Dendritic cell treated with granulocyte-macrophage colony-stimulating factor and Interleukin-4, amounts not matched to agents 40 ng/mL and 50 ng/mL, for 4 days (primary cell): ENCODE results near the gene LMF1.

Source experiments
- H3K27ac Mint-ChIP-seq: one replicate; pipeline ENCODE4 v1.8.0; 2022; ENCODE audit warnings: mild to moderate bottlenecking, mixed read lengths
- H3K27me3 Mint-ChIP-seq: one replicate; pipeline ENCODE4 v1.8.0; 2022; ENCODE audit warnings: mild to moderate bottlenecking, mixed read lengths
- H3K36me3 Mint-ChIP-seq: one replicate; pipeline ENCODE4 v1.8.0; 2022; ENCODE audit warnings: low read depth, mixed read lengths
- H3K4me1 Mint-ChIP-seq: one replicate; pipeline ENCODE4 v1.8.0; 2022; ENCODE audit warnings: low read depth, mixed read lengths
- H3K4me3 Mint-ChIP-seq: one replicate; pipeline ENCODE4 v1.8.0; 2022; ENCODE audit warnings: mild to moderate bottlenecking, moderate library complexity, mixed read lengths
- H3K9me3 Mint-ChIP-seq: one replicate; pipeline ENCODE4 v1.8.0; 2022; ENCODE audit warnings: mixed read lengths
- intact Hi-C: fragments of 100-400 bp; cut with micrococcal nuclease; formaldehyde crosslinking; loops from one replicate; pipeline ENCODE4 v1.15.0; 2022

Gene LMF1

DNA sequence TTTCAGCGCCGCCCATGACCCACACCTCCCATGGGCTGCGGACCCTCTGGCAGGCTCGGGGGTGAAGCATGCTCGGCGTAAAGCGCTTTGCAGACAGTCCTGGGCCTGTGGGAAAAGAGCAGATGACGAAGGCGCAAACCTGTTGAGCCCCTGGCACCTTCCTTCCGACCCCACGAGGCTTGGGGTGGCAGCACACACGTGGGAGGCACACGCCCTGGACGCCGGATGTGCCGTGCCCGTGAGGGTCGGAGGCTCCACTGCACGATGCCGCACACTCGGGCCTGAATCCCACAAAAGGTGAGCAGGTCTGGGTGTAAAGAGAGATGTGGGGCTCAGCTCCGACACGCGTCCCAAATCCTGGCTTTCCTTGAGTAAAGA lies 71.1 kb downstream of the LMF1 start:
- Mint-ChIP-seq H3K9me3 (peaks cover 2% of the 10 kb centered on the region), H3K4me1 (no peaks in the 10 kb centered on the region), H3K4me3 (no peak overlapping the region), H3K36me3 (peaks cover 6% of the 10 kb centered on the region), H3K27ac (no peak overlapping the region), H3K27me3 (no peaks in the 10 kb centered on the region)
- intact Hi-C loops = no loop called here

DNA sequence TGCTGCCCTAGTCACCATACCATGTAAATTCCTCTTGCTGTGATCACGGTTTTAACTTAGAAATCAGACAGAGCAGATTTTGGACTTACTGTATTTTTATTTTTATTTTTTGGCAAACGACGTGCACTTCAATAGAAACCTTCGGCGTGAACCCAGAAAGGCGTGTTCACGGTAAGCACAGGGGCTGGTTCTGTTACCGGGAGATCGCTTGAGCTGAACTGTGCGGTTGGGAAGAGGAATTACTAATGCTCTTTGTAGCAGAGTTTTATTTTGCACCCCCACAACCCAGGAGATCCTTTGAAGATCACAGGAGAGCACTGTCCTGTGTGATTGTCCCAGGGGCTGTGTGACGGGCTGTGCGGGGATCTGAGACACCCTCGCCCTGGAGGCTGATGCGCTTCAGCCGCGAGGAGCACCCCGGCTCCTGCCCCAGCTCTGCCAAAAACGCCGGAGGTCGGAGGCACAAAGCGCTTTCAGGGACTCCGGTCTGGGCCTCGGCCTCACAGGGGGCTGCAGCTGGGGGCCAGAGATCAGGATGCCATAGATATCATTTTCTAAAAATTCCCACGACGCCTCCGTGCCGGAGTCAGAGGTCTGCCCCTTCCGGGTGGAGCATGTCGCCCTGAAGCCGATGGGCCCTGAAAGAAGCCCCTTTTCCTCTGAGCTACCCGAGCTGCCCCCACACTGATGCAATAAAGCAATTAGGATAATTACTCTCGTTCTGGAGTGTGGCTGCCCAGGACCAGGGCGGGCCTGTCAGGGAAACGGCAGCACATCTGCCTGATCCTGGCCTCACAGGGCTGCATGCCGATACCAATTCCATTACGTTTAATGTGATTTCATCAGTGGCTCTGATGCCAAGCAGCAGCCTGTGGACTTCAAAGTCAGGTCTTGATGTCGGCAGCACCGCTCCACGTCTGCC lies 71.8 kb downstream of the LMF1 start:
- intact Hi-C loops = no loop called here
- Mint-ChIP-seq H3K36me3 (peaks cover 6% of the 10 kb centered on the region), H3K4me3 (no peak overlapping the region), H3K27ac (no peak overlapping the region), H3K27me3 (no peaks in the 10 kb centered on the region), H3K4me1 (no peaks in the 10 kb centered on the region), H3K9me3 (no peaks in the 10 kb centered on the region)

DNA sequence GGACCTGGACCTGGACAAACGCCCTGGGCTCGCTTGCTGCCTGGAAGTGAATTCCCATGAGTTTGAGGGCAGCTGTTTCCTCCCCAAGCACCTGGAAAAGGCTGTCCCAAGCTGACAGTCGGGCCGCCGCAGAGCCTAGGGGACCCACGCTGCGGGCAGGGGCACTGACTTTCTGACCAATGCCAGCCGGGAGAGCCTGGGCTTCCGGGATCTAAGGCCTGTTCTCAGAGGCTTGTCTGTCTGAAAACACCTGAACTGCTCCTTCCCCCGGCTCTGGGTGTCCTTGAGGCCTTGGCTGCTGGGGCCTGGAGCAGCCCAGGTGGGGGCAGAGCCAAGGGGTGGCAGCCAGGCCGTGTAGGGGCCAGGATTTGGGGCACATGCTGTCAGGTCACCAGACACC lies 72.6 kb downstream of the LMF1 start:
- no peaks in the 10 kb centered on the region for H3K4me1 Mint-ChIP-seq
- no peaks in the 10 kb centered on the region for H3K27me3 Mint-ChIP-seq
- H3K9me3 Mint-ChIP-seq = no peaks in the 10 kb centered on the region
- intact Hi-C loops = no loop called here
- peaks cover 6% of the 10 kb centered on the region for H3K36me3 Mint-ChIP-seq
- H3K27ac Mint-ChIP-seq = no peak overlapping the region
- H3K4me3 Mint-ChIP-seq = no peak overlapping the region

DNA sequence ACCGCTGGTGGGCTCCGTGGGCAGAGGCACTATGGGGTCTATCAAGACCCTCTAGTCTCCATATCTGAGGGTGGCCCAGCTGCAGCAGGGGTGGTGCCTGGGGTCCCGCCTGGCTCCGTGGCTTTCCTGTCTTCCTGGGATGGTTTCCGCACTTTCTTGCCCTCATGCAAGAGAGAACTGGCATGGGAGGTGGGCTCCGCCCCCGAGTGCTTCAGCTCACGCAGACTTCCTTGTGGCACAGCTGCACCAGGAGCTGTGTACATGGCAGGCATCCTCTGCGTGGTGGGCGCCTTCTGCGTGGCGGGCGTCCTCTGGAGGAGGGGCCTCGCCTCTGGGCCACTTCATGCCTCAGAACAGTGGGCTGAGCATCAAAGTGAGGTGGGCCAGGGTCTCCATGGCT lies 73.1 kb downstream of the LMF1 start:
- Mint-ChIP-seq H3K4me1 (no peaks in the 10 kb centered on the region), H3K4me3 (no peak overlapping the region), H3K36me3 (peaks cover 6% of the 10 kb centered on the region), H3K27me3 (no peaks in the 10 kb centered on the region), H3K27ac (no peak overlapping the region), H3K9me3 (no peaks in the 10 kb centered on the region)
- intact Hi-C loops = no loop called here

DNA sequence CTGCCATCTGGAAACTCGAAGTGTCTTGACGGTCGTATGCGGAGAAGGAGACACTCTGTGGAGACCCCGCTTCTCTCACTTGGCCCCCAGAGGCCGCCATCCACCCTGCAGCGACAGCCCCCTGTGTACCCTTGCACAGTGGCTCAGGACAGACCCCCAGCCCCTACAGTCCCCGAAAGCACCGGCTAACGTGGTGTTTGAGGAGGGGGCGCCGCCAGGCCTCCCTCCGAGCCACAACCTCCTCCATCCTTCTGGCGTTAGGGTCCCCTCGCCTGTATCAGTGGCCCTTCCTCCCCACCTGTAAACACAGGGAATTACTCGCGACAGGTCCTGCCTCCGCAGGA lies 73.6 kb downstream of the LMF1 start:
- no peaks in the 10 kb centered on the region for H3K4me1 Mint-ChIP-seq
- no peak overlapping the region for H3K4me3 Mint-ChIP-seq
- H3K27me3 Mint-ChIP-seq = no peaks in the 10 kb centered on the region
- H3K9me3 Mint-ChIP-seq = no peaks in the 10 kb centered on the region
- H3K27ac Mint-ChIP-seq = no peak overlapping the region
- intact Hi-C loops = no loop called here
- peaks cover 8% of the 10 kb centered on the region for H3K36me3 Mint-ChIP-seq

DNA sequence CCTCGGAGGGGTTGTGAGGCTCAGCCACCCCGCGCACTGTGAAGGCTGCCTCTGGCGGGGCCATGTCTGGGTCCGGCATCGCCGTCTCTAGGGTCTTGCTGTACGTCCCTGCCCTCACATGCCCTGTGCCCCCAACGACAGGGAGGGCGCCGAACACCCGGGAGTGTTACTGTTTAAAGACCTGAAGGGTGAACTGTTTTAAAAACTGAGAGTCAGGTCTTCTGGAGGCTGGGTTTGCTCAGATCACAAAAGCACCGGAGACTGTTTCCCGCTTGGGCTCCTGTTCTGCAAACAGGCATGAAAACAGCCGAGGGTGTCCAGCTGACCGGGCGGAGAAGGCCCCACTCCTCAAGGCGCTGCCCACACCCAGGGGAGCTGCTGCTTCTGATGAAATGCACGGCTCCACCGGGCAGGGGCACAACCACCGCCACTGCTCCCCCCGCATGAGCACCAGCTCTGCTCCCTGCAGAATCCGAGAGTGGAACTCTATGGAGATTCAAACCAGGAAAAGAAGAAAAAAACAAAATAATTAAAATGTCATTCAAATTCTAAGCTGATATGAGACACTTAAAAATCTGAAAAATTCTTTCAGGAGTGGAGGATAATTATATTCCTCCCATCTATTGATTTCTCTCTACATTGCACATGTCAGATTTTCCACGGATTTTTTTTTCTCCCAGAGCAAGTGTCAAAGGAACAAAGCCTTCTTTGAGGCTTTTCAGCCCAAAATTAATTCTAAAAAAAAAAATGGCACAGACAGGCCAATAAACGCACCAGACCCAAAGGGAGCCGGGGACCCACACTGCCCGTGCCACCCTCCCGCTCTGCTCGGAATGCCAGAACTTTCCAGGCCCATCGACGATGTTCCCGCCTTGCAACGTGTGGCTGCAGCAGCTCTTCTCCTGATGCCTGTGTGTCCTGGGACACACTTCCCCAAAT lies 74.3 kb downstream of the LMF1 start:
- intact Hi-C loops = no loop called here
- no peaks in the 10 kb centered on the region for H3K27me3 Mint-ChIP-seq

DNA sequence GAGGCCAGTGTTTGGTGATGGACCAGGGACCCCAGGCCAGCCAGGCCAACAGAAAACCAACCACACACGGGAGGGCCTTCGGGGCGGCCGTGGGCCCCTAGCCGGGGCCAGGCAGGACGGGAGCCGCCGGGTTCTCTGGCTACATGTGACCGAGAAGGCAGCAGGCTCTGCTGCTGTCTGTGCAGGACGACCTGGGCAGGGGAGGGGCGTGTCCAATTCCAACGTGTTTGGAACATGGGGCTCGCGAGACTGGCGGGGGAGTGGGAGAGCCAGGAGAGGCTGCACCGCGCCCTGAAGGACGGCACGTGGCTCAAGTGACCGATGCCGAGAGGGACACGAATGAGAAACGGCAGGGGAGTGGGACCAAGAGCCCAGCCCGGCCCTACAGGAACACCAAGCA lies 75.4 kb downstream of the LMF1 start:
- intact Hi-C loops = no loop called here
- Mint-ChIP-seq H3K27me3 (no peaks in the 10 kb centered on the region), H3K4me3 (no peak overlapping the region), H3K27ac (no peak overlapping the region), H3K4me1 (no peaks in the 10 kb centered on the region), H3K36me3 (peaks cover 22% of the 10 kb centered on the region), H3K9me3 (no peaks in the 10 kb centered on the region)

More for the DNA sequence above, 74.3 kb downstream of the LMF1 start:
- Mint-ChIP-seq H3K9me3 (no peaks in the 10 kb centered on the region), H3K4me1 (no peaks in the 10 kb centered on the region), H3K27ac (no peak overlapping the region), H3K4me3 (no peak overlapping the region), H3K36me3 (peaks cover 14% of the 10 kb centered on the region)

DNA sequence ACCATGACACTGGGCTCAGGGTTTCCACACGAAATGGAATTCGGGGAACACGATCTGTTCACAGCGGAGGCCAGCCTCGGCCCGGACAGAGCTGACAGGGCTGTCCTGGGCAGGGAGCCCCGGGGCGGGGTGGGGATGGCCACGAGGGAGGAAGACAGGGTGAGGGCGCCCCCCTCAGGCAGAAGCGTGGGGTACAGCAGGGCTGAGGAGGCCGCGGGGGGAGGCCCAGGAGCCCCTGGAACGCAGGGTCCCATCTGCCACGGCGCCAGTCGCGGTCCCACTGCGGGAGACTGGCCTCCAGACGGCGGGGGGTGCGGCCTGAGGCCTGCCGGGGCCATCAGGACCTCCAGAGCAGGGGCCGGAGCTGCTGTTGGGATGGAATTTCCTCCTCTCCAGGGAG lies 75.9 kb downstream of the LMF1 start:
- Mint-ChIP-seq H3K27me3 (no peaks in the 10 kb centered on the region), H3K4me1 (no peaks in the 10 kb centered on the region), H3K9me3 (no peaks in the 10 kb centered on the region), H3K36me3 (peaks cover 22% of the 10 kb centered on the region), H3K4me3 (no peak overlapping the region), H3K27ac (no peak overlapping the region)
- intact Hi-C loops = no loop called here

DNA sequence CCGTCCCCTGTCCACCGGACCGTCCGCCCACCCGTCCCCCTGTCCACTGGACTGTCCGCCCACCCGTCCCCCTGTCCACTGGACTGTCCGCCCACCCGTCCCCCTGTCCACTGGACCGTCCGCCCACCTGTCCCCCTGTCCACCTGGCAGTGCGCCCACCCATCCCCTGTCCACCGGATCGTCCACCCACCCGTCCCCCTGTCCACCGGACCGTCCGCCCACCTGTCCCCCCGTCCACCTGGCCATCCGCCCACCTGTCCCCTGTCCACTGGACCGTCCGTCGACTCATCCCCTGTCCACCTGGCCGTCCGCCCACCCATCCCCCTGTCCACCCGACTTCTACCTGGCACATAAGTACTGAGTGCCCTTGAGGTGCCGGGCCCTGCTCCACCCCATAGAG lies 76.6 kb downstream of the LMF1 start:
- no peaks in the 10 kb centered on the region for H3K27me3 Mint-ChIP-seq
- intact Hi-C loops = no loop called here
- peaks cover 18% of the 10 kb centered on the region for H3K36me3 Mint-ChIP-seq
- H3K4me3 Mint-ChIP-seq = no peak overlapping the region
- H3K9me3 Mint-ChIP-seq = no peaks in the 10 kb centered on the region
- H3K4me1 Mint-ChIP-seq = no peaks in the 10 kb centered on the region
- H3K27ac Mint-ChIP-seq = no peak overlapping the region

DNA sequence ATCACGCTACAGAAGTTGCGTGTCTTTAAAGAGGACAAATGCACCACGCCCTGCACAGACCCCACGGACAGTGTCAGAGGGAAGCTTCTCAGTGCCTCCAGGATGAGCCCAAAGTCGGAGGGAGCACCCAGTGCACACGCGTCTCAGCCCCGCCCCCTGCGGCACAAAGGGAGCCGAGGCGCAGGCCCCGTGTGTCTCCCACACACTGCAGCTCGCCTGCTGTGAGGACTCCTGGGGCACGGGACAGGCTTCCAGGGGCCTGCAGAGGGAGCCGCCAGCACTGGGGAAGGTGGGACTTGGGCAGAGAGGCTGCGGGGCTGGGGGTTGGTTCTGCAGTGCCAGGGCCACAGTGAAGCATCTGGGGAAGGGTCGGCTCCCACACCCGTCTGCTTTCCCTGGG lies 77.4 kb downstream of the LMF1 start:
- no peaks in the 10 kb centered on the region for H3K27me3 Mint-ChIP-seq
- no peak overlapping the region for H3K27ac Mint-ChIP-seq
- H3K4me1 Mint-ChIP-seq = no peaks in the 10 kb centered on the region
- intact Hi-C loops = no loop called here
- no peaks in the 10 kb centered on the region for H3K9me3 Mint-ChIP-seq
- H3K4me3 Mint-ChIP-seq = no peak overlapping the region
- peaks cover 25% of the 10 kb centered on the region for H3K36me3 Mint-ChIP-seq

DNA sequence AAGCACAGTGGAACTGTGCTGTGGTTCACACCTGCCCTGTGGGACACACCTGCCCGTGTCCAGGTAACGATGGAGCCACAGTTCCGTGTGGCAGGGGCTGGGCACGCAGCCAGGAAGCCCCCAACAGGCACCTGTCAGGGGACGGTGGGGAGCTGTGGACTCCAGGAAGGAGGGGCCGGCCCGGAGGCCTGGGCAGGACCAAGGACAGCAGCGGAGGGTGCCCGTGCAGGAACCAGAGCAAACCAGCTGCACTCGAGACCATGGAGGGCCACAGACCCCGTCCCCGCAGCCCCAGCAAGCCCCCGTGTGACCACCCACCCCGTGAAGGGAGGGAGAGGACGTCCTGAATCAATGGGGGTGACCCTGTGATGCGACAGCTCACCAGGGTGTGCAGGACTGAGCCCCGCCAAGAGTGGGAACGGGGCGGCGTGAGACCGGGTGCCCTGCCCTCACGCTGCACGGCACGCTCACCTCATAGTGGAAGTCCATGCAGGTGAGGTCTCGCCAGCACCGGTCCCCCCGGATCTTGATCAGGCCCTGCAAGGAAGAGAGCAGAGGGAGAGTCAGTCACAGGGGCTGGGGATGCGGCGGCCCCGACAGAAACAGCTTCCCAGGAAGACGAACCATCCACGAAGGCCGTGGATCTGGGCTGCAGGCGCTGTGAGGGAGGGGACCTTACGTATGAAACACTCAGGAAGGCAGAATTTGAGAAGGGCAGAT lies 78.1 kb downstream of the LMF1 start:
- Mint-ChIP-seq H3K4me3 (no peak overlapping the region), H3K9me3 (no peaks in the 10 kb centered on the region), H3K27ac (no peak overlapping the region), H3K4me1 (no peaks in the 10 kb centered on the region), H3K27me3 (no peaks in the 10 kb centered on the region), H3K36me3 (peaks cover 26% of the 10 kb centered on the region)
- intact Hi-C loops = no loop called here

DNA sequence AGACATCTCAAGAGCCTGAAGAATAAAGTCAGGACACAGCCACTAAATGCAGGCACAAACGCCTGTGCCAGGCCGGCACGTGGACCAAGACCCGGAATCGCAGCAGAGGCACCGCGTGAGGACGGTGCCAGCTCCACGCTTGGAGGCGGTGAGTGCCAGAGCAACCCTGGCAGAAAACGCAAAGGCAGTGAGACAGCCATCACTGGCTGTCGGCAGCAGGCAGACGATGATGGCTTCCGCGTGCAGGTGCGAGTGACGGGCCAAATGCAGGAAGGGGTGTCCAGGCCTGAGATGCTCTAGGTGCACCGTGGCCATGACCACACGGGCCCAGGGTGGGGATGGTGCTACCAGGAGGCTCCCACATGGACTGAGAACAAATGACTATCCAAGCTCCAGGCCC lies 78.8 kb downstream of the LMF1 start:
- Mint-ChIP-seq H3K4me3 (no peak overlapping the region), H3K36me3 (peaks cover 26% of the 10 kb centered on the region), H3K27ac (no peak overlapping the region), H3K9me3 (no peaks in the 10 kb centered on the region), H3K27me3 (no peaks in the 10 kb centered on the region), H3K4me1 (no peaks in the 10 kb centered on the region)
- intact Hi-C loops = no loop called here

DNA sequence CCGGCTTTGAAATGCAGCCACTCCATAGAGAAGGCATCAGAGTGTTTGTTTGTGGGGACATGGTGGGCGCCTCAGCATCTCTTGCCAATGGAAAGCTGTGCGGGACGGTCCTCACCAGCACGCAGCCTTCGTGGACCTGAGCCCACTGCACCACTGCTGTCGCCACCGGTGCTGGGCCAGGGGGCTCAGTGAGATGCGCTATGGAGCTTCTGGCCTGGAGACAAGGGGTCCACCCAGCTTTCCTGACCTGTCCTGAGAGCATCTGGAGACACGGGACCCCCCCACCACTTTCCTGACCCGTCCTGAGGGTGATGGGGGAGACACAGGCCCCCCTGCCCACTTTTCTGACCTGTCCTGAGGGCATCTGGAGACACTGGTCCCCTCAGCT lies 79.4 kb downstream of the LMF1 start:
- intact Hi-C loops = no loop called here
- no peaks in the 10 kb centered on the region for H3K4me1 Mint-ChIP-seq
- no peak overlapping the region for H3K4me3 Mint-ChIP-seq
- H3K27me3 Mint-ChIP-seq = no peaks in the 10 kb centered on the region
- no peaks in the 10 kb centered on the region for H3K9me3 Mint-ChIP-seq
- H3K27ac Mint-ChIP-seq = no peak overlapping the region
- H3K36me3 Mint-ChIP-seq = peaks cover 26% of the 10 kb centered on the region
